Measurements from ENCODE around the gene PGLYRP3.

DNA sequence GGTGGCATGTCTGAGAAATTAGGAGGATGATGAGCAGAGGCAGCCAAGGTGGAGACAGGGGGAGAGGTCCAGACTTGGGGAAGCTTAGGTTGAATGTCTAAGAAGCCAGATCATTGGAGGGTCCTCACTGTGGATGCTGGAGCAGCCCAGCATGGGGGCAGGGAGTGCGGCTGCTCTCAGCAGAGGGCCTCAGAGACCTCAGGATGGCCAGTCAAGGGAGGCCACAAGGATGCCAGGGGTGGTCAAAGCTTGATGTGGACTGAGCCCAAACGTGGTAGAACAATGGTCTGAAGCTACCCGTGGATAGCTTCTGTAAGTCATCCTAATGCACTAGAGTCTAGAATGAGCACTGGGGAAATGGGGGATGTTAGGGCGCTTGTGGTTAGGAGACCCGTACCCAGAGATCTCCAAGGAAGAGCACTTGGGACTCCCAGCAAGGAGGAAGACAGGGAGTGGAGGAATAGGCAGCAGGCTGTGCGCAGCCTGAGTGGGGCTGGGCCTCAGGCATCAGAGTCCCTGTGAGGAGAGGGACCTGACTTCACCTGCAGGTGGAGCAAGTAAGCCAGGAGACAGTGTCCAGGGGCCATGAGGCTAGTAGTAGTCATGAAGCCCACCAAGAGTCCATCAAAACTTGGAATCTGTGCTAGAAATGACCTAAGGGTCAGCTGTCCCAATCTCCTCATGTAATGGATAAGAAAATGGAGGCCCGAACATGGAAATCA lies 40.6 kb upstream of the PGLYRP3 start:
- TF ChIP-seq GLIS2 (tag by site-specific recombination; IDR thresholded peaks at IDR 0.05) (no peak), ZNF274 (IDR thresholded peaks at IDR 0.05; ENCODE audit: low read length) (no peak), ZNF274 (tag by site-specific recombination; IDR thresholded peaks at IDR 0.05; ENCODE audit: borderline replicate concordance) (no peak), CTCF (tag by site-specific recombination; IDR thresholded peaks at IDR 0.05) (no peak; the same call in none of the 2 replicates), ATF2 (tag by site-specific recombination; IDR thresholded peaks at IDR 0.05; ENCODE audit: low read depth) (no peak), ZNF394 (tag by site-specific recombination; IDR thresholded peaks at IDR 0.05; ENCODE audit: borderline replicate concordance) (no peak), ZNF48 (tag by site-specific recombination; IDR thresholded peaks at IDR 0.05) (no peak), ZBTB1 (tag by site-specific recombination; IDR thresholded peaks at IDR 0.05) (no peak), REST (tag by site-specific recombination; IDR thresholded peaks at IDR 0.05) (no peak), ZNF843 (tag by site-specific recombination; IDR thresholded peaks at IDR 0.05) (no peak)
- TF ChIP-seq, protein P1, sequence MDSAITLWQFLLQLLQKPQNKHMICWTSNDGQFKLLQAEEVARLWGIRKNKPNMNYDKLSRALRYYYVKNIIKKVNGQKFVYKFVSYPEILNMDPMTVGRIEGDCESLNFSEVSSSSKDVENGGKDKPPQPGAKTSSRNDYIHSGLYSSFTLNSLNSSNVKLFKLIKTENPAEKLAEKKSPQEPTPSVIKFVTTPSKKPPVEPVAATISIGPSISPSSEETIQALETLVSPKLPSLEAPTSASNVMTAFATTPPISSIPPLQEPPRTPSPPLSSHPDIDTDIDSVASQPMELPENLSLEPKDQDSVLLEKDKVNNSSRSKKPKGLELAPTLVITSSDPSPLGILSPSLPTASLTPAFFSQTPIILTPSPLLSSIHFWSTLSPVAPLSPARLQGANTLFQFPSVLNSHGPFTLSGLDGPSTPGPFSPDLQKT (IDR thresholded peaks at IDR 0.05; ENCODE audit: borderline replicate concordance, low read depth, low read length), result no peak
- TF ChIP-seq, protein P2, sequence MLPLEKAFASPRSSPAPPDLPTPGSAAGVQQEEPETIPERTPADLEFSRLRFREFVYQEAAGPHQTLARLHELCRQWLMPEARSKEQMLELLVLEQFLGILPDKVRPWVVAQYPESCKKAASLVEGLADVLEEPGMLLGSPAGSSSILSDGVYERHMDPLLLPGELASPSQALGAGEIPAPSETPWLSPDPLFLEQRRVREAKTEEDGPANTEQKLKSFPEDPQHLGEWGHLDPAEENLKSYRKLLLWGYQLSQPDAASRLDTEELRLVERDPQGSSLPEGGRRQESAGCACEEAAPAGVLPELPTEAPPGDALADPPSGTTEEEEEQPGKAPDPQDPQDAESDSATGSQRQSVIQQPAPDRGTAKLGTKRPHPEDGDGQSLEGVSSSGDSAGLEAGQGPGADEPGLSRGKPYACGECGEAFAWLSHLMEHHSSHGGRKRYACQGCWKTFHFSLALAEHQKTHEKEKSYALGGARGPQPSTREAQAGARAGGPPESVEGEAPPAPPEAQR (tag by site-specific recombination; IDR thresholded peaks at IDR 0.05), result no peak
- TF ChIP-seq, protein P3, sequence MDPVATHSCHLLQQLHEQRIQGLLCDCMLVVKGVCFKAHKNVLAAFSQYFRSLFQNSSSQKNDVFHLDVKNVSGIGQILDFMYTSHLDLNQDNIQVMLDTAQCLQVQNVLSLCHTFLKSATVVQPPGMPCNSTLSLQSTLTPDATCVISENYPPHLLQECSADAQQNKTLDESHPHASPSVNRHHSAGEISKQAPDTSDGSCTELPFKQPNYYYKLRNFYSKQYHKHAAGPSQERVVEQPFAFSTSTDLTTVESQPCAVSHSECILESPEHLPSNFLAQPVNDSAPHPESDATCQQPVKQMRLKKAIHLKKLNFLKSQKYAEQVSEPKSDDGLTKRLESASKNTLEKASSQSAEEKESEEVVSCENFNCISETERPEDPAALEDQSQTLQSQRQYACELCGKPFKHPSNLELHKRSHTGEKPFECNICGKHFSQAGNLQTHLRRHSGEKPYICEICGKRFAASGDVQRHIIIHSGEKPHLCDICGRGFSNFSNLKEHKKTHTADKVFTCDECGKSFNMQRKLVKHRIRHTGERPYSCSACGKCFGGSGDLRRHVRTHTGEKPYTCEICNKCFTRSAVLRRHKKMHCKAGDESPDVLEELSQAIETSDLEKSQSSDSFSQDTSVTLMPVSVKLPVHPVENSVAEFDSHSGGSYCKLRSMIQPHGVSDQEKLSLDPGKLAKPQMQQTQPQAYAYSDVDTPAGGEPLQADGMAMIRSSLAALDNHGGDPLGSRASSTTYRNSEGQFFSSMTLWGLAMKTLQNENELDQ (tag by site-specific recombination; IDR thresholded peaks at IDR 0.05; ENCODE audit: low read depth), result no peak

Data from HEK293 (cell line).